GM12801 (cell line): Measurements from ENCODE around the gene TSEN54.

Source experiments
- CTCF ChIP-seq: IDR thresholded peaks from one replicate; pipeline ENCODE4 v1.5.1; 2011; ENCODE audit warnings: control low read depth; ENCODE audit not compliant: insufficient read length; ENCODE audit errors: extremely low read depth

TSEN54 gene

GRCh38 chr17:75535871-75536270 is 19.5 kb downstream of the TSEN54 start:
- TF ChIP-seq CTCF: no peak

GRCh38 chr17:75536366-75536765 is 20.0 kb downstream of the TSEN54 start:
- TF ChIP-seq CTCF: no peak

GRCh38 chr17:75539967-75540729 is 23.8 kb downstream of the TSEN54 start:
- no peak for TF ChIP-seq CTCF

- TF ChIP-seq CTCF: no peak
These were observed 24.7 kb downstream of the TSEN54 start for GRCh38 chr17:75540923-75541503.

GRCh38 chr17:75542229-75542628 is 25.9 kb downstream of the TSEN54 start:
- no peak for TF ChIP-seq CTCF

GRCh38 chr17:75542728-75543336 is 26.5 kb downstream of the TSEN54 start:
- no peak for TF ChIP-seq CTCF

- no peak for TF ChIP-seq CTCF
These were observed 27.9 kb downstream of the TSEN54 start for GRCh38 chr17:75544250-75544649.
